A549 (cell line): ENCODE results near the gene MAMDC4.

Experiments used
- CTCF ChIP-seq: fragments of >200 bp; sonication (Bioruptor Twin); formaldehyde crosslinking; IDR thresholded peaks from 3 replicates; pipeline ENCODE4 v1.5.1; 2016
- RCOR1 ChIP-seq: fragments of 150-350 bp; IDR thresholded peaks from 2 replicates; pipeline ENCODE4 v1.6.1; 2014; ENCODE audit warnings: antibody characterized with exemption, low read length, low read depth
- RNF2 ChIP-seq: fragments of 200-600 bp; sonication (generic); IDR thresholded peaks from 2 replicates; pipeline ENCODE4 v1.6.1; 2016; ENCODE audit warnings: low read depth, mild to moderate bottlenecking, antibody characterized with exemption, moderate library complexity, borderline replicate concordance

- TF ChIP-seq CTCF, result no peak
- no peak for TF ChIP-seq RCOR1
- TF ChIP-seq RNF2, result no peak
Measured at GRCh38 chr9:136906266-136906665, 54.1 kb downstream of the MAMDC4 start.
